GM23248 (cell line): ENCODE measurements around the gene HOXA3. TPM values are rescaled to one million over a fixed set of nuclear protein-coding genes. Genes with fewer than 3 reads are reported as not detected.

Source experiments
- DNase-seq: peaks from one replicate; pipeline ENCODE4 v3.0.0-alpha.2; 2015
- H2AFZ ChIP-seq: fragments of 200-600 bp; sonication (generic); 2 replicates; pipeline ENCODE4 v1.6.1; 2016; ENCODE audit warnings: antibody characterized with exemption
- H3F3A ChIP-seq: fragments of 200-600 bp; sonication (generic); 2 replicates; pipeline ENCODE4 v1.6.1; 2016; ENCODE audit warnings: mild to moderate bottlenecking, antibody characterized with exemption, mixed run types; ENCODE audit not compliant: insufficient read depth
- H3K27ac ChIP-seq: fragments of 200-600 bp; sonication (generic); 2 replicates; pipeline ENCODE4 v1.5.1; 2016; ENCODE audit warnings: mild to moderate bottlenecking
- H3K27me3 ChIP-seq: fragments of 200-600 bp; sonication (generic); replicated peaks from 2 replicates; pipeline ENCODE4 v1.6.1; 2016; ENCODE audit warnings: mild to moderate bottlenecking; ENCODE audit not compliant: insufficient read depth
- H3K36me3 ChIP-seq: fragments of 200-600 bp; sonication (generic); 2 replicates; pipeline ENCODE4 v1.6.1; 2016; ENCODE audit warnings: low read depth, mild to moderate bottlenecking
- H3K4me1 ChIP-seq: fragments of 200-600 bp; sonication (generic); 2 replicates; pipeline ENCODE4 v1.6.1; 2016; ENCODE audit warnings: mild to moderate bottlenecking; ENCODE audit not compliant: insufficient read depth
- H3K4me2 ChIP-seq: fragments of 200-600 bp; sonication (generic); one replicate; pipeline ENCODE4 v1.6.1; 2016; ENCODE audit warnings: mild to moderate bottlenecking; ENCODE audit not compliant: unreplicated experiment
- H3K4me3 ChIP-seq: fragments of 200-600 bp; sonication (generic); 2 replicates; pipeline ENCODE4 v1.5.1; 2016; ENCODE audit warnings: mild to moderate bottlenecking
- H3K79me2 ChIP-seq: fragments of 200-600 bp; sonication (generic); 2 replicates; pipeline ENCODE4 v1.6.1; 2016; ENCODE audit warnings: mild to moderate bottlenecking; ENCODE audit not compliant: insufficient read depth
- H3K9ac ChIP-seq: fragments of 200-600 bp; sonication (generic); 2 replicates; pipeline ENCODE4 v1.6.1; 2016; ENCODE audit warnings: mild to moderate bottlenecking
- H3K9me2 ChIP-seq: fragments of 200-600 bp; sonication (generic); 2 replicates; pipeline ENCODE4 v1.6.1; 2016; ENCODE audit warnings: mixed run types, mild to moderate bottlenecking, moderate library complexity; ENCODE audit not compliant: insufficient read depth
- H3K9me3 ChIP-seq: fragments of 200-600 bp; sonication (generic); one replicate; pipeline ENCODE4 v1.6.1; 2017; ENCODE audit warnings: low read depth
- H4K20me1 ChIP-seq: fragments of 200-600 bp; sonication (generic); 2 replicates; pipeline ENCODE4 v1.6.0; 2016; ENCODE audit not compliant: insufficient read depth
- EZH2 ChIP-seq: fragments of 200-600 bp; sonication (generic); IDR thresholded peaks from 2 replicates; pipeline ENCODE4 v1.6.1; 2018; ENCODE audit warnings: antibody characterized with exemption, mild to moderate bottlenecking; ENCODE audit not compliant: insufficient read depth, poor library complexity, severe bottlenecking
- EZH2phosphoT487 ChIP-seq: fragments of 200-600 bp; sonication (generic); IDR thresholded peaks from 2 replicates; pipeline ENCODE4 v1.6.1; 2018; ENCODE audit warnings: antibody characterized with exemption, moderate library complexity, mild to moderate bottlenecking, low read depth; ENCODE audit not compliant: insufficient read depth
- WGBS, 2 experiments: methylation state at CpG; one replicate each; pipeline ENCODE4 v1.1.6; 2015 to 2017; ENCODE audit warnings: low lambda C conversion rate in 2 of 2, low coverage in 1 of 2; ENCODE audit errors: missing lambda C conversion rate in 2 of 2; 5-methylcytosine and 5-hydroxymethylcytosine counted together
- in situ Hi-C: fragments of 300-500 bp; cut with MboI; formaldehyde crosslinking; loops from 2 replicates; pipeline ENCODE4 v1.15.0; 2020
- polyA plus RNA-seq: library from polyadenylated mRNA; unstranded; fragments of >200 nt; fragmentation: Nextera tagmentation; extraction: Ambion mirVana; gene quantifications from 2 replicates; pipeline ENCODE4 v1.2.1, GENCODE V29; 2016
- total RNA-seq: library from RNA; depleted of rRNA; stranded (reverse); fragments of >200 nt; shearing (Covaris generic); gene quantifications from 2 replicates; pipeline ENCODE4 v1.2.3, GENCODE V29; 2014

The HOXA3 gene
- total and polyA plus RNA-seq, 2 experiments from 2014 or later, result 1.2 to 2.1 TPM

- TF ChIP-seq EZH2 (no peak), EZH2phosphoT487 (no peak)
- H3K27ac ChIP-seq, result no peak overlapping the region
- peak overlapping the region; percentile 96 for H2AFZ ChIP-seq
- H3K4me3 ChIP-seq, result peak overlapping the region; percentile 88
- peaks cover 48% of the 10 kb centered on the region for H3K79me2 ChIP-seq
- H3K9me3 ChIP-seq, result no peaks in the 10 kb centered on the region
- WGBS, 2 experiments, result 30 to 32% methylated on average over 26 to 28 of the region's 30 CpGs
- H3K4me1 ChIP-seq, result peaks cover 12% of the 10 kb centered on the region
- H3K9me2 ChIP-seq, result no peaks in the 10 kb centered on the region
- DNase-seq, result peak; percentile 57
- H4K20me1 ChIP-seq, result no peaks in the 10 kb centered on the region
- H3K9ac ChIP-seq, result peak overlapping the region; percentile 80
- in situ Hi-C loops, result loop anchor here (10.0 kb wide), 3 partner anchors 302 to 1292 kb away; no protein-coding TSS in a partner anchor
- no peaks in the 10 kb centered on the region for H3K27me3 ChIP-seq
- H3K4me2 ChIP-seq, result peak overlapping the region; percentile 93
- H3K36me3 ChIP-seq, result no peaks in the 10 kb centered on the region
- peaks cover 9% of the 10 kb centered on the region; the same call in 1 of the 2 replicates for H3F3A ChIP-seq
These were observed 4.7 kb upstream of the HOXA3 start for GRCh38 chr7:27156916-27157701.

DNA sequence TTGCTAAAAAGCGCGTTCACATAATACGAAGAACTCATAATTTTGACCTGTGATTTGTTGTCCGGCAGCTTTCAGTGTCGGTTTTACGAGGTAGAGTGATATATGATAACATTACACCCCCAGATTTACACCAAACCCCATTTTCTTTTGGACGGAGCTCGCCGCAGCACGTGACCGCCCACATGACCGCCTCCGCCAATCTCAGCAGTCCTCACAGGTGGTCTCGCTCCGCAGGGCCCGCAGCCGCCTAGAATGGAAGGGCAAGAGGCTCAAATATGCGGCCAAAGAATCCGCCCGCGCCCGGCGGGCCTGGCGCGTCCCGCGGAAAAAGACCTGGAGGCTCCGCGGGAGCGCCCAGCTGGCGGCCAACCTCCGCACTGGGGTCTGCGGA, 4.1 kb upstream of the HOXA3 start, which contains the start of gene HOXA7:
TSS of gene HOXA7 (minus strand) at position 168 of the 391 bp plus-strand sequence. CDS start at position 38, 130 bp downstream.
- H3K4me2 ChIP-seq, result peak within 1 kb of the TSS; percentile 93
- H3K79me2 ChIP-seq, result peaks cover 48% of the 10 kb centered on the region
- no peaks in the 10 kb centered on the region for H4K20me1 ChIP-seq
- H3K27ac ChIP-seq, result peak within 1 kb of the TSS; percentile 49
- peak within 1 kb of the TSS; percentile 96 for H2AFZ ChIP-seq
- TF ChIP-seq EZH2 (no peak), EZH2phosphoT487 (no peak)
- H3K9me2 ChIP-seq, result no peaks in the 10 kb centered on the region
- no peaks in the 10 kb centered on the region for H3K27me3 ChIP-seq
- 1% methylated on average over 26 to 33 of the region's 33 CpGs for WGBS, 2 experiments
- in situ Hi-C loops, result loop anchor here (10.0 kb wide), 3 partner anchors 302 to 1292 kb away; no protein-coding TSS in a partner anchor
- peaks cover 12% of the 10 kb centered on the region; the same call in 1 of the 2 replicates for H3F3A ChIP-seq
- peak within 1 kb of the TSS; percentile 88 for H3K4me3 ChIP-seq
- no peaks in the 10 kb centered on the region for H3K36me3 ChIP-seq
- H3K4me1 ChIP-seq, result peaks cover 12% of the 10 kb centered on the region
- no peaks in the 10 kb centered on the region for H3K9me3 ChIP-seq
- peak; percentile 91 for DNase-seq
- peak within 1 kb of the TSS; percentile 80 for H3K9ac ChIP-seq

DNA sequence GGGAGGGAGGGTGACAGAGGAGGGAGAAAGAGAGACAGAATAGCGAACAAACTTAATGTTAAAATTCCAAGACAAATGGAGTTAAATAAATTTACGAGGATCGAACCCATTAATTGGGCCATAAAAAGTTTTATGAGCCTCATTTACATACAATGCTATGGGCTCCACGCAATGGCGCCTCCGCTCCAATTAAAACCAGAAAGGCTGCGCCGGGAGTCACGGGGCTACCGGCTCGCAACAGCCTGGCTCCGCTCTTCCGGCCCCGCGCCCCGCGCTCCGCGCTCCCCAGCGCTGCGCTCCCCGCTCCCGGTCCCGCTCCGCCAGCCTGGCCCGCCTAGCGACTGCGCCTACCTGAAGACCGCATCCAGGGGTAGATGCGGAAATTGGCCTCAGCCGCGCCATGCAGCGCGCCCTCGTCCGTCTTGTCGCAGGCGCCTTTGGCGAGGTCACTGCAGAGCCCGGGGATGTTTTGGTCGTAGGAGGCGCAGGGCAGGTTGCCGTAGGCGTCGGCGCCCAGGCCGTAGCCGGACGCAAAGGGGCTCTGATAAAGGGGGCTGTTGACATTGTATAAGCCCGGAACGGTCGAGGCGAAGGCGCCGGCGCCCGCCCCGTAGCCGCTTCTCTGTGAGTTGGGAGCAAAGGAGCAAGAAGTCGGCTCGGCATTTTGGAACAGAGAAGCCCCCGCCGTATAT, 3.6 kb upstream of the HOXA3 start:
- no peaks in the 10 kb centered on the region for H3K27me3 ChIP-seq
- H3K4me2 ChIP-seq, result peak overlapping the region; percentile 93
- 1 to 2% methylated on average over 63 of the region's 63 CpGs for WGBS, 2 experiments
- H3K36me3 ChIP-seq, result no peaks in the 10 kb centered on the region
- peak overlapping the region; percentile 80 for H3K9ac ChIP-seq
- in situ Hi-C loops, result loop anchor here (10.0 kb wide), 3 partner anchors 301 to 1291 kb away; no protein-coding TSS in a partner anchor
- H3K27ac ChIP-seq, result peak overlapping the region; percentile 49
- peaks cover 12% of the 10 kb centered on the region for H3K4me1 ChIP-seq
- H3F3A ChIP-seq, result peaks cover 14% of the 10 kb centered on the region; the same call in 1 of the 2 replicates
- peaks cover 49% of the 10 kb centered on the region for H3K79me2 ChIP-seq
- H3K9me2 ChIP-seq, result no peaks in the 10 kb centered on the region
- H2AFZ ChIP-seq, result peak overlapping the region; percentile 96
- no peaks in the 10 kb centered on the region for H3K9me3 ChIP-seq
- TF ChIP-seq EZH2phosphoT487, result no peak
- no peak for TF ChIP-seq EZH2
- peak overlapping the region; percentile 88 for H3K4me3 ChIP-seq
- no peaks in the 10 kb centered on the region for H4K20me1 ChIP-seq
- DNase-seq, result peak; percentile 78
